H1 (cell line): ENCODE measurements around the gene OR11H7. TPM values are rescaled to one million over a fixed set of nuclear protein-coding genes. Genes with fewer than 3 reads are reported as not detected.
"Not testable (repeated sequence)": the region's sequence is repeated elsewhere in the genome, so short reads cannot be mapped to it uniquely, and the experiment has no call there.

Source experiments
- CTCF ChIA-PET: fragments of 300-600 bp; sonication (Branson Sonifier 250); formaldehyde crosslinking; loops from one replicate; lab custom pipeline; 2021; ENCODE audit not compliant: partially characterized antibody; lab: Charles Lee
- POLR2A ChIA-PET: fragments of 300-600 bp; sonication (Branson Sonifier 250); formaldehyde crosslinking; loops from one replicate; lab custom pipeline; 2021; ENCODE audit warnings: inconsistent platforms; ENCODE audit not compliant: partially characterized antibody; lab: Charles Lee
- DNase-seq, 2 experiments: peaks; one replicate each; pipeline versions ENCODE4 v3.0.0 to v3.0.0-alpha.2; 2010 to 2022; ENCODE audit warnings: low spot score in 2 of 2, low read depth in 1 of 2, mixed read lengths in 1 of 2
- FAIRE-seq: peaks from 2 replicates; lab custom pipeline; 2011; peaks lifted over from hg19 to GRCh38; lab: Jason Lieb, UNC
- H2AFZ ChIP-seq: 2 replicates; pipeline ENCODE4 v1.8.1; 2012; ENCODE audit warnings: low read length, inconsistent platforms
- H2AK5ac ChIP-seq: 2 replicates; pipeline ENCODE4 v1.6.1; 2013; ENCODE audit warnings: low read depth, low read length
- H2BK120ac ChIP-seq: replicated peaks from 2 replicates; pipeline ENCODE3; 2013; ENCODE audit warnings: low read depth, low read length, inconsistent platforms
- H2BK12ac ChIP-seq: 2 replicates; pipeline ENCODE4 v1.6.1; 2013; ENCODE audit warnings: low read depth, low read length
- H2BK15ac ChIP-seq: 2 replicates; pipeline ENCODE4 v1.6.1; 2013; ENCODE audit warnings: low read length
- H2BK20ac ChIP-seq: 2 replicates; pipeline ENCODE4 v1.6.1; 2013; ENCODE audit warnings: low read length
- H2BK5ac ChIP-seq: 2 replicates; pipeline ENCODE4 v1.6.1; 2013; ENCODE audit warnings: low read depth, low read length
- H3K14ac ChIP-seq: 2 replicates; pipeline ENCODE4 v1.6.1; 2013; ENCODE audit warnings: inconsistent platforms; ENCODE audit not compliant: insufficient read length
- H3K18ac ChIP-seq: 2 replicates; pipeline ENCODE4 v1.6.1; 2013; ENCODE audit warnings: low read length; ENCODE audit errors: extremely low read depth
- H3K23ac ChIP-seq: 2 replicates; pipeline ENCODE4 v1.6.1; 2013; ENCODE audit warnings: inconsistent platforms; ENCODE audit not compliant: insufficient read length
- H3K23me2 ChIP-seq: 2 replicates; pipeline ENCODE4 v1.6.1; 2013; ENCODE audit warnings: low read depth, low read length
- H3K27ac ChIP-seq: 2 replicates; pipeline ENCODE4 v1.6.1; 2011; ENCODE audit warnings: low read depth, low read length, inconsistent platforms
- H3K27me3 ChIP-seq, 4 experiments: replicated peaks in 1 of 4; 1 replicate in 1 of 4; 2 replicates in 3 of 4; pipeline versions ENCODE4 v1.6.1 to v1.8.1; 2011 to 2013; ENCODE audit warnings: low read length in 3 of 4, mild to moderate bottlenecking in 3 of 4, inconsistent platforms in 2 of 4, mixed read lengths in 2 of 4, moderate library complexity in 1 of 4; ENCODE audit not compliant: control insufficient read depth in 3 of 4, insufficient read depth in 3 of 4; ENCODE audit errors: extremely low read depth in 1 of 4
- H3K36me3 ChIP-seq, 4 experiments: 2 replicates each; pipeline versions ENCODE4 v1.6.1 to v1.8.1; 2011 to 2013; ENCODE audit warnings: mild to moderate bottlenecking in 4 of 4, low read length in 3 of 4, moderate library complexity in 2 of 4, control low read depth in 1 of 4, inconsistent platforms in 1 of 4; ENCODE audit not compliant: insufficient read depth in 4 of 4, control insufficient read depth in 2 of 4
- H3K4ac ChIP-seq: replicated peaks from 2 replicates; pipeline ENCODE3; 2013; ENCODE audit warnings: low read length, low read depth, mixed read lengths, inconsistent platforms; ENCODE audit not compliant: insufficient read length
- H3K4me1 ChIP-seq, 4 experiments: replicated peaks in 1 of 4; 1 replicate in 1 of 4; 2 replicates in 3 of 4; pipeline versions ENCODE4 v1.6.1 to v1.8.1; 2011 to 2013; ENCODE audit warnings: low read length in 3 of 4, inconsistent platforms in 2 of 4, mixed read lengths in 1 of 4; ENCODE audit not compliant: insufficient read depth in 4 of 4, control insufficient read depth in 3 of 4
- H3K4me2 ChIP-seq, 2 experiments: 2 replicates each; pipeline versions ENCODE4 v1.6.1 to v1.8.1; 2011 to 2013; ENCODE audit warnings: low read depth in 2 of 2, low read length in 2 of 2, control low read depth in 1 of 2, inconsistent platforms in 1 of 2, mild to moderate bottlenecking in 1 of 2; ENCODE audit not compliant: insufficient read depth in 1 of 2
- H3K4me3 ChIP-seq, 4 experiments: fragments of 200-600, 300-600 bp in 1 of 4; sonication (generic), shearing (Covaris generic), sonication (Bioruptor Twin) in 1 of 4; 2 replicates each; pipeline versions ENCODE4 v1.5.1 to v1.8.1; 2011 to 2016; ENCODE audit warnings: low read length in 4 of 4, low read depth in 3 of 4, control low read depth in 2 of 4, inconsistent platforms in 2 of 4, mild to moderate bottlenecking in 2 of 4, mixed read lengths in 1 of 4, moderate library complexity in 1 of 4; ENCODE audit not compliant: insufficient read depth in 2 of 4; ENCODE audit errors: extremely low read depth in 1 of 4
- H3K56ac ChIP-seq: replicated peaks from 2 replicates; pipeline ENCODE3; 2013; ENCODE audit warnings: low read depth, mild to moderate bottlenecking, mixed read lengths, low read length, inconsistent platforms; ENCODE audit not compliant: insufficient read length
- H3K79me1 ChIP-seq: 2 replicates; pipeline ENCODE4 v1.6.1; 2013; ENCODE audit warnings: low read depth, low read length, control low read depth
- H3K79me2 ChIP-seq, 2 experiments: 2 replicates each; pipeline versions ENCODE4 v1.6.1 to v1.8.1; 2012 to 2013; ENCODE audit warnings: low read length in 2 of 2, mild to moderate bottlenecking in 2 of 2, inconsistent platforms in 1 of 2; ENCODE audit not compliant: insufficient read depth in 2 of 2, control insufficient read depth in 1 of 2
- H3K9ac ChIP-seq, 4 experiments: replicated peaks in 1 of 4; 1 replicate in 1 of 4; 2 replicates in 3 of 4; pipeline versions ENCODE4 v1.6.1 to v1.8.1; 2011 to 2013; ENCODE audit warnings: low read depth in 3 of 4, low read length in 3 of 4, control low read depth in 2 of 4, mild to moderate bottlenecking in 2 of 4, moderate library complexity in 2 of 4, inconsistent platforms in 1 of 4; ENCODE audit errors: extremely low read depth in 1 of 4
- H3K9me3 ChIP-seq, 2 experiments: 2 replicates each; pipeline versions ENCODE4 v1.6.1 to v1.8.1; 2012 to 2013; ENCODE audit warnings: mild to moderate bottlenecking in 2 of 2, moderate library complexity in 2 of 2, control low read depth in 1 of 2, inconsistent platforms in 1 of 2, low read depth in 1 of 2, low read length in 1 of 2, mixed read lengths in 1 of 2; ENCODE audit not compliant: insufficient read depth in 2 of 2
- H4K20me1 ChIP-seq, 2 experiments: replicated peaks in 1 of 2; 2 replicates each; pipeline versions ENCODE3 to v1.8.1; 2011 to 2013; ENCODE audit warnings: inconsistent platforms in 2 of 2, low read length in 2 of 2, mild to moderate bottlenecking in 1 of 2; ENCODE audit not compliant: insufficient read depth in 2 of 2, control insufficient read depth in 1 of 2
- H4K5ac ChIP-seq: 2 replicates; pipeline ENCODE4 v1.6.1; 2013; ENCODE audit warnings: low read length, low read depth, mixed read lengths, inconsistent platforms; ENCODE audit not compliant: insufficient read length
- H4K8ac ChIP-seq: 2 replicates; pipeline ENCODE4 v1.8.0; 2013; ENCODE audit warnings: mild to moderate bottlenecking, moderate library complexity, low read length, inconsistent platforms; ENCODE audit not compliant: insufficient read depth; ENCODE audit errors: extremely low read depth
- H4K91ac ChIP-seq: replicated peaks from 2 replicates; pipeline ENCODE3; 2013; ENCODE audit warnings: low read length, mixed read lengths, inconsistent platforms; ENCODE audit not compliant: insufficient read length
- WGBS, 2 experiments: shearing (Covaris generic) in 1 of 2; methylation state at CpG; one replicate each; pipeline versions ENCODE4 v1.1.6 to v1.1.7; 2013 to 2015; ENCODE audit warnings: low lambda C conversion rate in 2 of 2, mixed read lengths in 2 of 2, inconsistent platforms in 1 of 2, low coverage in 1 of 2, missing lambda C conversion rate in 1 of 2; ENCODE audit not compliant: insufficient replicate concordance in 2 of 2, insufficient coverage in 1 of 2, insufficient read length in 1 of 2; ENCODE audit errors: extremely low coverage in 1 of 2, missing lambda C conversion rate in 1 of 2; 5-methylcytosine and 5-hydroxymethylcytosine counted together
- polyA plus RNA-seq, 7 experiments: library from polyadenylated mRNA; depleted of rRNA in 3 of 7; stranded (reverse) in 5 of 7; unstranded in 2 of 7; fragments of >200 nt in 5 of 7; fragments of 200-250 nt in 2 of 7; gene quantifications; 1 replicate in 5 of 7; 2 replicates in 1 of 7; 4 replicates in 1 of 7; pipeline versions ENCODE4 v1.2.1 to v1.2.3, GENCODE V29; 2011 to 2013; ENCODE audit warnings: missing spikeins in 2 of 7, mixed read lengths in 2 of 7
- total RNA-seq: library from RNA; stranded (reverse); fragmentation: NEBNext Ultra II Directional; extraction: Animal tissue kit (Norgen Biotek cat#: 25700); gene quantifications from 2 replicates; pipeline ENCODE4 v1.2.1, GENCODE V29; 2021
- TF ChIP-seq, protein P1 (sequence below): IDR thresholded peaks from 2 replicates; pipeline ENCODE4 v1.6.1; 2012; ENCODE audit warnings: inconsistent platforms

The OR11H7 gene
- total and polyA plus RNA-seq, 2 of the 8 experiments (the other 6 are each of a cell fraction or from before 2014, with no cell fraction given) = not detected

DNA sequence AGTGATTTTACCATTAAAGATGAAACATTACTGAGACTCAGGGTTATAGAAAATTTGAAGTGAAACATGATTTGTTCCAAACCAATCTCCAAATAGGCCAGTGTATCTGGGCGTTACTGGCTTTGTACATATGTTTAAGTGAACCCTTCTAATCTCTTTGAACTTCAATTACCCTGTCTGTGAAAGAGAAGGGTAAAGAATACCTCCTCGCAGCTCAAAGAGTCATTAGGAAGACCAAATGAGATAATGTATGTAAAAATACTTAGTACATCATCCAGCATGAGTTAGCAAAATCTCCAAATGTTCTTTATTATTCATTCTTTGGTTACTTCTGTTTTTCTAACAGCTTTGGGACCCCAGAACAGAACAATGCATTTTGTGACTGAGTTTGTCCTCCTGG lies 5.4 kb upstream of the OR11H7 start, which contains the start of gene OR11H6 (continued):
- TF ChIP-seq, protein P1, sequence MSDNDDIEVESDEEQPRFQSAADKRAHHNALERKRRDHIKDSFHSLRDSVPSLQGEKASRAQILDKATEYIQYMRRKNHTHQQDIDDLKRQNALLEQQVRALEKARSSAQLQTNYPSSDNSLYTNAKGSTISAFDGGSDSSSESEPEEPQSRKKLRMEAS = no peak

DNA sequence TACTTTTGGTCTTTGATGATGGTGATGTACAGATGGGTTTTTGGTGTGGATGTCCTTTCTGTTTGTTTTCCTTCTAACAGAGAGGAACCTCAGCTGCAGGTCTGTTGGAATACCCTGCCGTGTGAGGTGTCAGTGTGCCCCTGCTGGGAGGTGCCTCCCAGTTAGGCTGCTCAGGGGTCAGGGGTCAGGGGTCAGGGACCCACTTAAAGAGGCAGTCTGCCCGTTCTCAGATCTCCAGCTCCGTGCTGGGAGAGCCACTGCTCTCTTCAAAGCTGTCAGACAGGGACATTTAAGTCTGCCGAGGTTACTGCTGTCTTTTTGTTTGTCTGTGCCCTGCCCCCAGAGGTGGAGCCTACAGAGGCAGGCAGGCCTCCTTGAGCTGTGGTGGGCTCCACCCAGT lies 6.6 kb downstream of the OR11H7 start:
- whole genome bisulfite sequencing, 2 experiments = 82% methylated on average over 2 of the region's 4 CpGs; no CpG with 5 or more reads in 1 of the 2 experiments
- H4K91ac ChIP-seq, H3K27ac ChIP-seq, H3K36me3 ChIP-seq, CTCF ChIA-PET, H3K4me3 ChIP-seq, H2BK120ac ChIP-seq, H3K9ac ChIP-seq, H3K79me1 ChIP-seq, H4K5ac ChIP-seq, H3K4me2 ChIP-seq, H3K4ac ChIP-seq, H2AFZ ChIP-seq, H2BK5ac ChIP-seq, H3K4me1 ChIP-seq, DNase-seq, H2BK20ac ChIP-seq, H4K20me1 ChIP-seq, H4K8ac ChIP-seq, H2BK15ac ChIP-seq, H3K18ac ChIP-seq, H3K79me2 ChIP-seq, FAIRE-seq, H3K23ac ChIP-seq, H2BK12ac ChIP-seq, H3K23me2 ChIP-seq, H3K14ac ChIP-seq, H2AK5ac ChIP-seq, H3K56ac ChIP-seq, POLR2A ChIA-PET, H3K27me3 ChIP-seq: not testable (repeated sequence)
- peaks cover 11 to 22% of the 10 kb centered on the region in 2 experiments; a peak in 3 of 4 replicates for H3K9me3 ChIP-seq
